GM12875 (cell line): Measurements from ENCODE around the gene SLC40A1.

Experiments
- H3K4me3 ChIP-seq: one replicate; pipeline ENCODE4 v1.5.1; 2011; ENCODE audit warnings: low read depth, low read length, control low read depth
- CTCF ChIP-seq: IDR thresholded peaks from 2 replicates; pipeline ENCODE4 v1.5.1; 2011; ENCODE audit warnings: low read depth, mild to moderate bottlenecking, control low read depth, inconsistent platforms, low read length, moderate library complexity, borderline replicate concordance; ENCODE audit not compliant: insufficient read depth

SLC40A1 gene

GRCh38 chr2:189526241-189526640 is 54.3 kb downstream of the SLC40A1 start:
- no peak for TF ChIP-seq CTCF
- no peak overlapping the region for H3K4me3 ChIP-seq

- no peak overlapping the region for H3K4me3 ChIP-seq
- TF ChIP-seq CTCF: no peak
These were observed 55.8 kb downstream of the SLC40A1 start for GRCh38 chr2:189524746-189525145.

GRCh38 chr2:189522435-189523151 is 58.0 kb downstream of the SLC40A1 start:
- no peak overlapping the region for H3K4me3 ChIP-seq
- no peak for TF ChIP-seq CTCF

GRCh38 chr2:189521699-189522434 is 58.7 kb downstream of the SLC40A1 start:
- TF ChIP-seq CTCF: no peak
- no peak overlapping the region for H3K4me3 ChIP-seq

- TF ChIP-seq CTCF: no peak
- H3K4me3 ChIP-seq: no peak overlapping the region
These were observed 60.8 kb downstream of the SLC40A1 start for GRCh38 chr2:189519631-189520387.

GRCh38 chr2:189517847-189518535 is 62.6 kb downstream of the SLC40A1 start:
- H3K4me3 ChIP-seq: no peak overlapping the region
- no peak for TF ChIP-seq CTCF
